Measurements from ENCODE around the gene PLK3.

PLK3 gene

GRCh38 chr1:44798481-44799365, 1.5 kb upstream of the PLK3 start:
- no peak overlapping the region for H3K4me3 ChIP-seq
- no peaks in the 10 kb centered on the region for H3K9me3 ChIP-seq
- DNase-seq (ENCODE audit: low spot score in 2 of 2) = no peak
- no peaks in the 10 kb centered on the region for H3K27me3 ChIP-seq (ENCODE audit: low read depth)
- peaks cover 19% of the 10 kb centered on the region for H3K36me3 ChIP-seq (replicated peaks)
- in situ Hi-C loops (cut with MboI; ENCODE audit: low sequenced_read_pairs) = no loop called here
- H3K4me1 ChIP-seq = no peaks in the 10 kb centered on the region; the same call in 1 of the 2 replicates

GRCh38 chr1:44801491-44802305, 1.5 kb downstream of the PLK3 start:
- in situ Hi-C loops (cut with MboI; ENCODE audit: low sequenced_read_pairs) = no loop called here
- no peaks in the 10 kb centered on the region for H3K27me3 ChIP-seq (ENCODE audit: low read depth)
- peak in 1 of 2 experiments; percentile 51 for DNase-seq (ENCODE audit: low spot score in 2 of 2)
- H3K4me1 ChIP-seq = no peaks in the 10 kb centered on the region; the same call in 1 of the 2 replicates
- no peaks in the 10 kb centered on the region for H3K9me3 ChIP-seq
- H3K36me3 ChIP-seq (replicated peaks) = peaks cover 39% of the 10 kb centered on the region
- peak overlapping the region; percentile 82 for H3K4me3 ChIP-seq

- Histone ChIP-seq H3K4me3 (no peak overlapping the region), H3K4me1 (peaks cover 6% of the 10 kb centered on the region), H3K9me3 (no peaks in the 10 kb centered on the region), H3K27me3 (ENCODE audit: low read depth) (no peaks in the 10 kb centered on the region), H3K36me3 (replicated peaks) (peaks cover 45% of the 10 kb centered on the region)
- in situ Hi-C loops (cut with MboI; ENCODE audit: low sequenced_read_pairs) = no loop called here
- no peak for DNase-seq (ENCODE audit: low spot score in 2 of 2)
These were observed 2.3 kb downstream of the PLK3 start for GRCh38 chr1:44802306-44803061.

- in situ Hi-C loops (cut with MboI; ENCODE audit: low sequenced_read_pairs) = no loop called here
- Histone ChIP-seq H3K27me3 (ENCODE audit: low read depth) (no peaks in the 10 kb centered on the region), H3K36me3 (replicated peaks) (peaks cover 45% of the 10 kb centered on the region), H3K4me3 (no peak overlapping the region), H3K9me3 (no peaks in the 10 kb centered on the region), H3K4me1 (peaks cover 11% of the 10 kb centered on the region)
- no peak for DNase-seq (ENCODE audit: low spot score in 2 of 2)
These were observed 2.8 kb downstream of the PLK3 start for GRCh38 chr1:44803062-44803311.

GRCh38 chr1:44803312-44804095, 3.3 kb downstream of the PLK3 start:
- in situ Hi-C loops (cut with MboI; ENCODE audit: low sequenced_read_pairs) = no loop called here
- Histone ChIP-seq H3K4me3 (no peak overlapping the region), H3K9me3 (no peaks in the 10 kb centered on the region; the same call in 1 of the 2 replicates), H3K27me3 (ENCODE audit: low read depth) (no peaks in the 10 kb centered on the region), H3K36me3 (replicated peaks) (peaks cover 45% of the 10 kb centered on the region), H3K4me1 (peaks cover 16% of the 10 kb centered on the region)
- DNase-seq (ENCODE audit: low spot score in 2 of 2) = no peak

- Histone ChIP-seq H3K4me3 (no peak overlapping the region), H3K9me3 (no peaks in the 10 kb centered on the region; the same call in 1 of the 2 replicates), H3K4me1 (peaks cover 18% of the 10 kb centered on the region), H3K27me3 (ENCODE audit: low read depth) (no peaks in the 10 kb centered on the region), H3K36me3 (replicated peaks) (peaks cover 45% of the 10 kb centered on the region)
- in situ Hi-C loops (cut with MboI; ENCODE audit: low sequenced_read_pairs) = no loop called here
- DNase-seq (ENCODE audit: low spot score in 2 of 2) = no peak
These were observed 5.3 kb downstream of the PLK3 start for GRCh38 chr1:44805311-44806024.

GRCh38 chr1:44806025-44806703, 6.0 kb downstream of the PLK3 start:
- peaks cover 18% of the 10 kb centered on the region for H3K4me1 ChIP-seq
- in situ Hi-C loops (cut with MboI; ENCODE audit: low sequenced_read_pairs) = no loop called here
- DNase-seq (ENCODE audit: low spot score in 2 of 2) = no peak
- H3K4me3 ChIP-seq = no peak overlapping the region
- H3K27me3 ChIP-seq (ENCODE audit: low read depth) = no peaks in the 10 kb centered on the region
- no peaks in the 10 kb centered on the region; the same call in 1 of the 2 replicates for H3K9me3 ChIP-seq
- peaks cover 45% of the 10 kb centered on the region for H3K36me3 ChIP-seq (replicated peaks)

- Histone ChIP-seq H3K4me1 (peaks cover 18% of the 10 kb centered on the region), H3K4me3 (no peak within 1 kb of the TSS), H3K36me3 (replicated peaks) (peaks cover 45% of the 10 kb centered on the region), H3K27me3 (ENCODE audit: low read depth) (no peaks in the 10 kb centered on the region), H3K9me3 (no peaks in the 10 kb centered on the region; the same call in 1 of the 2 replicates)
- in situ Hi-C loops (cut with MboI; ENCODE audit: low sequenced_read_pairs) = no loop called here
- DNase-seq (ENCODE audit: low spot score in 2 of 2) = no peak
These were observed 6.7 kb downstream of the PLK3 start, which contains the start of gene DYNLT4 for GRCh38 chr1:44806704-44807363. Gene DYNLT4 (minus strand): TSS chr1:44807351. CDS start chr1:44806668, 683 bp downstream.

GRCh38 chr1:44807364-44808062, 7.3 kb downstream of the PLK3 start:
- Histone ChIP-seq H3K9me3 (no peaks in the 10 kb centered on the region; the same call in 1 of the 2 replicates), H3K4me3 (no peak overlapping the region), H3K36me3 (replicated peaks) (peaks cover 39% of the 10 kb centered on the region), H3K4me1 (peaks cover 18% of the 10 kb centered on the region), H3K27me3 (ENCODE audit: low read depth) (no peaks in the 10 kb centered on the region)
- peak; percentile 49 to 82 for DNase-seq (ENCODE audit: low spot score in 2 of 2)
- in situ Hi-C loops (cut with MboI; ENCODE audit: low sequenced_read_pairs) = no loop called here

GRCh38 chr1:44808063-44808937, 8.1 kb downstream of the PLK3 start, which contains the start of gene BTBD19:
Gene BTBD19 (plus strand): TSS chr1:44808523. CDS start chr1:44808821, 298 bp downstream.
- in situ Hi-C loops (cut with MboI; ENCODE audit: low sequenced_read_pairs) = no loop called here
- no peak within 1 kb of the TSS for H3K4me3 ChIP-seq
- H3K4me1 ChIP-seq = peaks cover 18% of the 10 kb centered on the region

More at GRCh38 chr1:44808063-44808937, 8.1 kb downstream of the PLK3 start, which contains the start of gene BTBD19:
- peaks cover 31% of the 10 kb centered on the region for H3K36me3 ChIP-seq (replicated peaks)
- peak; percentile 66 to 82 for DNase-seq (ENCODE audit: low spot score in 2 of 2)
- no peaks in the 10 kb centered on the region; the same call in 1 of the 2 replicates for H3K9me3 ChIP-seq
- no peaks in the 10 kb centered on the region for H3K27me3 ChIP-seq (ENCODE audit: low read depth)
